SK-N-SH treated with all-trans-retinoic acid at 6 μM for 48 hours (cell line): Measurements from ENCODE around the gene CSNK2A2.

Experiments used
- ATAC-seq: fragments of 200-7000 bp; cut with Tn5 transposase; 3 replicates; pipeline ENCODE4 v1.9.1; 2020; ENCODE audit warnings: mild to moderate bottlenecking, moderate library complexity
- ARNTL ChIP-seq: fragments of 450-650 bp; formaldehyde crosslinking; IDR thresholded peaks from 2 replicates; pipeline ENCODE4 v1.5.0; 2020; ENCODE audit warnings: low read depth, mild to moderate bottlenecking, moderate library complexity, borderline replicate concordance
- BACH2 ChIP-seq: fragments of 250-450 bp; sonication (Bioruptor Pico); IDR thresholded peaks from 2 replicates; pipeline ENCODE4 v1.9.0; 2021; ENCODE audit warnings: mild to moderate bottlenecking, borderline replicate concordance
- CSDC2 ChIP-seq: fragments of 250-450 bp; sonication (Bioruptor Pico); IDR thresholded peaks from 2 replicates; pipeline ENCODE4 v1.5.0; 2020; ENCODE audit warnings: mild to moderate bottlenecking, moderate library complexity
- ESRRG ChIP-seq: fragments of 250-450 bp; sonication (Bioruptor Pico); IDR thresholded peaks from 2 replicates; pipeline ENCODE4 v1.6.1; 2021; ENCODE audit warnings: mild to moderate bottlenecking
- GLIS3 ChIP-seq: fragments of 250-450 bp; sonication (Bioruptor Pico); IDR thresholded peaks from 2 replicates; pipeline ENCODE4 v1.5.0; 2020; ENCODE audit warnings: mild to moderate bottlenecking, moderate library complexity
- ISL1 ChIP-seq: fragments of 250-450 bp; sonication (Bioruptor Pico); IDR thresholded peaks from 2 replicates; pipeline ENCODE4 v2.1.2; 2022; ENCODE audit warnings: mild to moderate bottlenecking, moderate library complexity
- OSR1 ChIP-seq: fragments of 250-450 bp; sonication (Bioruptor Pico); IDR thresholded peaks from 2 replicates; pipeline ENCODE4 v1.8.0; 2022; ENCODE audit warnings: moderate library complexity, mild to moderate bottlenecking, inconsistent platforms
- PPARA ChIP-seq: fragments of 250-450 bp; sonication (Bioruptor Pico); IDR thresholded peaks from 2 replicates; pipeline ENCODE4 v1.5.0; 2020; ENCODE audit warnings: mild to moderate bottlenecking, borderline replicate concordance
- RARB ChIP-seq: fragments of 250-450 bp; sonication (Bioruptor Pico); IDR thresholded peaks from 2 replicates; pipeline ENCODE4 v1.8.0; 2021; ENCODE audit warnings: mild to moderate bottlenecking, moderate library complexity
- SNAI2 ChIP-seq: fragments of 250-450 bp; sonication (Bioruptor Pico); IDR thresholded peaks from 2 replicates; pipeline ENCODE4 v1.5.0; 2020; ENCODE audit warnings: mild to moderate bottlenecking, moderate library complexity
- TOX ChIP-seq: fragments of 250-450 bp; sonication (Bioruptor Pico); IDR thresholded peaks from 2 replicates; pipeline ENCODE4 v1.8.0; 2021; ENCODE audit warnings: mild to moderate bottlenecking, moderate library complexity, borderline replicate concordance
- ZFP3 ChIP-seq: fragments of 250-450 bp; sonication (Bioruptor Pico); IDR thresholded peaks from 2 replicates; pipeline ENCODE4 v1.5.0; 2020; ENCODE audit warnings: mild to moderate bottlenecking, moderate library complexity
- ZFP30 ChIP-seq: fragments of 450-650 bp; formaldehyde crosslinking; IDR thresholded peaks from 2 replicates; pipeline ENCODE4 v1.5.0; 2022; ENCODE audit warnings: mild to moderate bottlenecking, moderate library complexity
- ZNF565 ChIP-seq: fragments of 450-650 bp; formaldehyde crosslinking; conservative IDR thresholded peaks from 2 replicates; pipeline ENCODE4 v1.5.0; 2020; ENCODE audit warnings: low read depth, mild to moderate bottlenecking, moderate library complexity
- ZNF70 ChIP-seq: fragments of 450-650 bp; formaldehyde crosslinking; IDR thresholded peaks from 2 replicates; pipeline ENCODE4 v1.5.0; 2020; ENCODE audit warnings: mild to moderate bottlenecking, moderate library complexity
- ZNF8 ChIP-seq: fragments of 450-650 bp; formaldehyde crosslinking; IDR thresholded peaks from 2 replicates; pipeline ENCODE4 v1.5.0; 2020; ENCODE audit warnings: mild to moderate bottlenecking, moderate library complexity
- TF ChIP-seq, protein P1 (sequence below): fragments of 250-450 bp; sonication (Bioruptor Pico); IDR thresholded peaks from 2 replicates; pipeline ENCODE4 v1.8.0; 2021; ENCODE audit warnings: low read depth, mild to moderate bottlenecking, moderate library complexity, borderline replicate concordance
- TF ChIP-seq, protein P2 (sequence below): fragments of 250-450 bp; sonication (Bioruptor Pico); IDR thresholded peaks from 2 replicates; pipeline ENCODE4 v1.5.0; 2020; ENCODE audit warnings: mild to moderate bottlenecking, moderate library complexity
- TF ChIP-seq, protein P3 (sequence below): fragments of 250-450 bp; sonication (Bioruptor Pico); IDR thresholded peaks from 2 replicates; pipeline ENCODE4 v1.5.1; 2021; ENCODE audit warnings: mild to moderate bottlenecking, moderate library complexity
- TF ChIP-seq, protein P4 (sequence below): fragments of 250-450 bp; sonication (Bioruptor Pico); IDR thresholded peaks from 2 replicates; pipeline ENCODE4 v1.5.1; 2020; ENCODE audit warnings: low read depth, mild to moderate bottlenecking, moderate library complexity
- TF ChIP-seq, protein P5 (sequence below): fragments of 250-450 bp; sonication (Bioruptor Pico); IDR thresholded peaks from 2 replicates; pipeline ENCODE4 v1.8.0; 2020; ENCODE audit warnings: mild to moderate bottlenecking, moderate library complexity, borderline replicate concordance

The CSNK2A2 gene

DNA sequence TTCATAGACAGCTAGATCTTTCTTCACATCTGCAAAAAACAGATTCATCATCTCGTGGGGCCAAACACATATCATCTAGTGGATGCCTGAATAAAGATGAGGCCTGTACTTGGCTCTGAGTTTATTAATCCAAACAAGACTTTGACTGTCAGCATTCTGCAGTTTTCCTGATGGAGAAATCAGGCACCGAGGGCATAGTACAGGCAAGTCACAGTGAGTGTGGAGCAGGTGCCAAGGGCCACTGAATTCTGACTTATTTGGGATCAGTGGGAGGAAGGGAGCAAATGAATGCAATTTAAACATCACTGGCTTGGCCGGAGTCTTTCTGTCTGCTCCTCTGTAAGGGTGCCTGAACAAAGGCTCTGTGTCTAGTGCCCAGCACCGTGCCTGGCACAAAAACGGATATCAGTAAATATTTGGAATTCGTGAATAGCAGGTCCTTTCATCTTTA lies 69.7 kb downstream of the CSNK2A2 start:
- TF ChIP-seq, protein P1, sequence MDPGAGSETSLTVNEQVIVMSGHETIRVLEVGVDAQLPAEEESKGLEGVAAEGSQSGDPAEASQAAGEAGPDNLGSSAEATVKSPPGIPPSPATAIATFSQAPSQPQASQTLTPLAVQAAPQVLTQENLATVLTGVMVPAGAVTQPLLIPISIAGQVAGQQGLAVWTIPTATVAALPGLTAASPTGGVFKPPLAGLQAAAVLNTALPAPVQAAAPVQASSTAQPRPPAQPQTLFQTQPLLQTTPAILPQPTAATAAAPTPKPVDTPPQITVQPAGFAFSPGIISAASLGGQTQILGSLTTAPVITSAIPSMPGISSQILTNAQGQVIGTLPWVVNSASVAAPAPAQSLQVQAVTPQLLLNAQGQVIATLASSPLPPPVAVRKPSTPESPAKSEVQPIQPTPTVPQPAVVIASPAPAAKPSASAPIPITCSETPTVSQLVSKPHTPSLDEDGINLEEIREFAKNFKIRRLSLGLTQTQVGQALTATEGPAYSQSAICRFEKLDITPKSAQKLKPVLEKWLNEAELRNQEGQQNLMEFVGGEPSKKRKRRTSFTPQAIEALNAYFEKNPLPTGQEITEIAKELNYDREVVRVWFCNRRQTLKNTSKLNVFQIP (CRISPR knock-in tag): no peak
- TF ChIP-seq, all 23 proteins: peak for 0
- 0 out of 3 replicates have a peak, but pooled peaks have one; percentile 2 for ATAC-seq

DNA sequence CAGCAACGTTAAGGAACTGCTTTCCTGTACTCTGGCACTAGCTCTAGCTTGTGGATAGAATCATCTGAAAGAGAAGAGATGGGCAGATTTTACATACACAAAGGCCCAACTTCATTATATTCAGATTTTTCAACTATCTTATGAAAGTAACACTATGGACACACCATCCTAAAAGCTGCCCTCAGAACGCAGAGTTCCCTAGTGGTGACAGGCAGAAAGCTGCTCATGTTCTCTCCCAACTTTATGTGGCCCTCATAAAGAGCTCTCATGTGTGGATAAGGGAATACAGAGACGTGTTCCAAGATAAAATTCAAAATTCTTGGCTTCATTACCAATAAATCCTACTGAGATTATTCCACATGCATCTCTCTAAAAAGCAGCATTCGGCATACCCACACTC lies 70.3 kb downstream of the CSNK2A2 start:
- TF ChIP-seq CSDC2: no peak
- TF ChIP-seq ZFP3 (CRISPR knock-in tag): no peak
- TF ChIP-seq ISL1 (CRISPR knock-in tag): no peak
- no peak for TF ChIP-seq ESRRG (CRISPR knock-in tag)
- TF ChIP-seq, protein P2, sequence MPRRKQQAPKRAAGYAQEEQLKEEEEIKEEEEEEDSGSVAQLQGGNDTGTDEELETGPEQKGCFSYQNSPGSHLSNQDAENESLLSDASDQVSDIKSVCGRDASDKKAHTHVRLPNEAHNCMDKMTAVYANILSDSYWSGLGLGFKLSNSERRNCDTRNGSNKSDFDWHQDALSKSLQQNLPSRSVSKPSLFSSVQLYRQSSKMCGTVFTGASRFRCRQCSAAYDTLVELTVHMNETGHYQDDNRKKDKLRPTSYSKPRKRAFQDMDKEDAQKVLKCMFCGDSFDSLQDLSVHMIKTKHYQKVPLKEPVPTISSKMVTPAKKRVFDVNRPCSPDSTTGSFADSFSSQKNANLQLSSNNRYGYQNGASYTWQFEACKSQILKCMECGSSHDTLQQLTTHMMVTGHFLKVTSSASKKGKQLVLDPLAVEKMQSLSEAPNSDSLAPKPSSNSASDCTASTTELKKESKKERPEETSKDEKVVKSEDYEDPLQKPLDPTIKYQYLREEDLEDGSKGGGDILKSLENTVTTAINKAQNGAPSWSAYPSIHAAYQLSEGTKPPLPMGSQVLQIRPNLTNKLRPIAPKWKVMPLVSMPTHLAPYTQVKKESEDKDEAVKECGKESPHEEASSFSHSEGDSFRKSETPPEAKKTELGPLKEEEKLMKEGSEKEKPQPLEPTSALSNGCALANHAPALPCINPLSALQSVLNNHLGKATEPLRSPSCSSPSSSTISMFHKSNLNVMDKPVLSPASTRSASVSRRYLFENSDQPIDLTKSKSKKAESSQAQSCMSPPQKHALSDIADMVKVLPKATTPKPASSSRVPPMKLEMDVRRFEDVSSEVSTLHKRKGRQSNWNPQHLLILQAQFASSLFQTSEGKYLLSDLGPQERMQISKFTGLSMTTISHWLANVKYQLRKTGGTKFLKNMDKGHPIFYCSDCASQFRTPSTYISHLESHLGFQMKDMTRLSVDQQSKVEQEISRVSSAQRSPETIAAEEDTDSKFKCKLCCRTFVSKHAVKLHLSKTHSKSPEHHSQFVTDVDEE (CRISPR knock-in tag): no peak
- no peak for TF ChIP-seq GLIS3 (CRISPR knock-in tag)
- TF ChIP-seq ZFP30: no peak
- no peak for TF ChIP-seq RARB (CRISPR knock-in tag)
- no peak for TF ChIP-seq ZNF565 (CRISPR knock-in tag)
- no peak for TF ChIP-seq SNAI2 (CRISPR knock-in tag)
- ATAC-seq: no peak

DNA sequence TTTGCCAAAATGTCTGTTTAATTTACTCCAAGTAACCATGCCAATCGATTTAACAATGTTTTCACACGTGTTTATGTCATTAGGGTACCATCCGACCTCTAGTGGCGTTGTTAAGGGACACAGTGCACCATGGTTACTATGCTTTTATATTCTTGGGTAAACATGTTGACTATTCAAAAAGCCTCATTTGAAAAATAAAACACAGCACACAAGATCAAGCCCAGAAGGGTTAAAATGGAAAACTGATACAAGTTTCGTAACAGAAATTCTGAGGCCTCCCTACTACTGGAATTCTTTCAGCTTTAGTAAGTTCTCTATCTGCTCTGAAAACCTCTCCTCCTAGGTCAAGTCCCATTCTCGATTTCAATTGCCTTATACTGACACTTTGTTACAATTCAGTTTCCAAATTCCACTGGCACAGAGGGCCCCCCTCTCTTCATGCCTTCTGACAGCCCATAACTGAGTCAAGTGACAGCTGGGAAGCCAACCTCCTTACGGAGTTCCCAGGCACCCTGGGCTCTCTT lies 70.8 kb downstream of the CSNK2A2 start:
- no peak for ATAC-seq
- TF ChIP-seq SNAI2 (CRISPR knock-in tag) (no peak), TOX (CRISPR knock-in tag) (no peak), OSR1 (CRISPR knock-in tag) (no peak), ZNF8 (CRISPR knock-in tag) (no peak), ZNF565 (CRISPR knock-in tag) (no peak), PPARA (CRISPR knock-in tag) (no peak), ZNF70 (CRISPR knock-in tag) (no peak), ARNTL (CRISPR knock-in tag) (no peak), BACH2 (CRISPR knock-in tag) (no peak), RARB (CRISPR knock-in tag) (no peak), ISL1 (CRISPR knock-in tag) (no peak), GLIS3 (CRISPR knock-in tag) (no peak)
- TF ChIP-seq, protein P3, sequence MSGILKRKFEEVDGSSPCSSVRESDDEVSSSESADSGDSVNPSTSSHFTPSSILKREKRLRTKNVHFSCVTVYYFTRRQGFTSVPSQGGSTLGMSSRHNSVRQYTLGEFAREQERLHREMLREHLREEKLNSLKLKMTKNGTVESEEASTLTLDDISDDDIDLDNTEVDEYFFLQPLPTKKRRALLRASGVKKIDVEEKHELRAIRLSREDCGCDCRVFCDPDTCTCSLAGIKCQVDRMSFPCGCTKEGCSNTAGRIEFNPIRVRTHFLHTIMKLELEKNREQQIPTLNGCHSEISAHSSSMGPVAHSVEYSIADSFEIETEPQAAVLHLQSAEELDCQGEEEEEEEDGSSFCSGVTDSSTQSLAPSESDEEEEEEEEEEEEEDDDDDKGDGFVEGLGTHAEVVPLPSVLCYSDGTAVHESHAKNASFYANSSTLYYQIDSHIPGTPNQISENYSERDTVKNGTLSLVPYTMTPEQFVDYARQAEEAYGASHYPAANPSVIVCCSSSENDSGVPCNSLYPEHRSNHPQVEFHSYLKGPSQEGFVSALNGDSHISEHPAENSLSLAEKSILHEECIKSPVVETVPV (CRISPR knock-in tag): no peak
- TF ChIP-seq, protein P4, sequence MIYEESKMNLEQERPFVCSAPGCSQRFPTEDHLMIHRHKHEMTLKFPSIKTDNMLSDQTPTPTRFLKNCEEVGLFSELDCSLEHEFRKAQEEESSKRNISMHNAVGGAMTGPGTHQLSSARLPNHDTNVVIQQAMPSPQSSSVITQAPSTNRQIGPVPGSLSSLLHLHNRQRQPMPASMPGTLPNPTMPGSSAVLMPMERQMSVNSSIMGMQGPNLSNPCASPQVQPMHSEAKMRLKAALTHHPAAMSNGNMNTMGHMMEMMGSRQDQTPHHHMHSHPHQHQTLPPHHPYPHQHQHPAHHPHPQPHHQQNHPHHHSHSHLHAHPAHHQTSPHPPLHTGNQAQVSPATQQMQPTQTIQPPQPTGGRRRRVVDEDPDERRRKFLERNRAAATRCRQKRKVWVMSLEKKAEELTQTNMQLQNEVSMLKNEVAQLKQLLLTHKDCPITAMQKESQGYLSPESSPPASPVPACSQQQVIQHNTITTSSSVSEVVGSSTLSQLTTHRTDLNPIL (CRISPR knock-in tag): no peak
- TF ChIP-seq, protein P5, sequence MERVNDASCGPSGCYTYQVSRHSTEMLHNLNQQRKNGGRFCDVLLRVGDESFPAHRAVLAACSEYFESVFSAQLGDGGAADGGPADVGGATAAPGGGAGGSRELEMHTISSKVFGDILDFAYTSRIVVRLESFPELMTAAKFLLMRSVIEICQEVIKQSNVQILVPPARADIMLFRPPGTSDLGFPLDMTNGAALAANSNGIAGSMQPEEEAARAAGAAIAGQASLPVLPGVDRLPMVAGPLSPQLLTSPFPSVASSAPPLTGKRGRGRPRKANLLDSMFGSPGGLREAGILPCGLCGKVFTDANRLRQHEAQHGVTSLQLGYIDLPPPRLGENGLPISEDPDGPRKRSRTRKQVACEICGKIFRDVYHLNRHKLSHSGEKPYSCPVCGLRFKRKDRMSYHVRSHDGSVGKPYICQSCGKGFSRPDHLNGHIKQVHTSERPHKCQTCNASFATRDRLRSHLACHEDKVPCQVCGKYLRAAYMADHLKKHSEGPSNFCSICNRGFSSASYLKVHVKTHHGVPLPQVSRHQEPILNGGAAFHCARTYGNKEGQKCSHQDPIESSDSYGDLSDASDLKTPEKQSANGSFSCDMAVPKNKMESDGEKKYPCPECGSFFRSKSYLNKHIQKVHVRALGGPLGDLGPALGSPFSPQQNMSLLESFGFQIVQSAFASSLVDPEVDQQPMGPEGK (CRISPR knock-in tag): no peak
